GM12865 (cell line): ENCODE results near the gene PEX7.
"Not testable (repeated sequence)": the region's sequence is repeated elsewhere in the genome, so short reads cannot be mapped to it uniquely, and the experiment has no call there.

Source experiments
- DNase-seq: peaks from one replicate; pipeline ENCODE4 v3.0.0; 2010; ENCODE audit warnings: low read depth
- H3K4me3 ChIP-seq: 2 replicates; pipeline ENCODE4 v1.5.1; 2011; ENCODE audit warnings: mild to moderate bottlenecking, low read depth, low read length, control low read depth
- CTCF ChIP-seq: IDR thresholded peaks from 2 replicates; pipeline ENCODE4 v1.5.1; 2011; ENCODE audit warnings: low read length, control low read depth, low read depth, inconsistent platforms; ENCODE audit not compliant: insufficient read depth; ENCODE audit errors: missing control alignments

PEX7 gene

DNA sequence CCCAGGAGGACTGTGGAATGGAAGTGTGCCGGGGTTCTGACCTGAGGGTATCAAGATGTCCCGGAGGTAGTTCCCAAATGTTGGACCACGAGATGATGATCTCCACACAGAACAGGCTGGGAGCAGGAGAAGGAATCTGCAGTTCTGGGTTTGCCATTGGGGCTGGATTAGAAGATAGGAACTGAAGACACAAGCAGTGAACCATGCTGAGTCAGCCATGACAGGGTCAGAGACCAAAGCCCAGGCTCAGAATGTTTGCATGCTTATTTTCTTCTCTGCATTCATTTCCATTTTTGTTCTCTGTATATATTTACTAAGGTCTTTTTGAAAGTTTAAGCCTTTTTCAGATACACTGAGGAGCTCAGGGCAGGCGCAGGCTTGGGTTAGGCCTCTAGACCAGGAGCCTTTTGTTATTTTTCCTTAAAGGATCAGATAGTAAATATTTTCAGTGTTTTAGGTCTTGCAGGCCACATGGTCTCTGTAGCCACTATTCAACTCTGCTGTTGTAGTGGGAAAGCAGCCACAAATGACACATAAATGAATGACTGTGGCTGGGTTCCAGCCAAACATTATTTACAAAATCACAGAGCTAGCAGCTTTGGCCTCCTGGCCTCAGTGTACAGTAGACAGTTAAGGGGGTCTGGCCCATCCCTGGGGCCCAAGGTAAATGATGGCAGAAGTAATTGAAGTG is 128.2 kb downstream of the PEX7 start:
- H3K4me3 ChIP-seq = no peak overlapping the region
- no peak for DNase-seq
- TF ChIP-seq CTCF = no peak

GRCh38 chr6:136952714-136953260 is 130.4 kb downstream of the PEX7 start:
- TF ChIP-seq CTCF = no peak
- DNase-seq = no peak
- H3K4me3 ChIP-seq = no peak overlapping the region

- no peak for DNase-seq
- no peak for TF ChIP-seq CTCF
- no peak overlapping the region for H3K4me3 ChIP-seq
Observed at GRCh38 chr6:136955123-136955522, 132.7 kb downstream of the PEX7 start.

DNA sequence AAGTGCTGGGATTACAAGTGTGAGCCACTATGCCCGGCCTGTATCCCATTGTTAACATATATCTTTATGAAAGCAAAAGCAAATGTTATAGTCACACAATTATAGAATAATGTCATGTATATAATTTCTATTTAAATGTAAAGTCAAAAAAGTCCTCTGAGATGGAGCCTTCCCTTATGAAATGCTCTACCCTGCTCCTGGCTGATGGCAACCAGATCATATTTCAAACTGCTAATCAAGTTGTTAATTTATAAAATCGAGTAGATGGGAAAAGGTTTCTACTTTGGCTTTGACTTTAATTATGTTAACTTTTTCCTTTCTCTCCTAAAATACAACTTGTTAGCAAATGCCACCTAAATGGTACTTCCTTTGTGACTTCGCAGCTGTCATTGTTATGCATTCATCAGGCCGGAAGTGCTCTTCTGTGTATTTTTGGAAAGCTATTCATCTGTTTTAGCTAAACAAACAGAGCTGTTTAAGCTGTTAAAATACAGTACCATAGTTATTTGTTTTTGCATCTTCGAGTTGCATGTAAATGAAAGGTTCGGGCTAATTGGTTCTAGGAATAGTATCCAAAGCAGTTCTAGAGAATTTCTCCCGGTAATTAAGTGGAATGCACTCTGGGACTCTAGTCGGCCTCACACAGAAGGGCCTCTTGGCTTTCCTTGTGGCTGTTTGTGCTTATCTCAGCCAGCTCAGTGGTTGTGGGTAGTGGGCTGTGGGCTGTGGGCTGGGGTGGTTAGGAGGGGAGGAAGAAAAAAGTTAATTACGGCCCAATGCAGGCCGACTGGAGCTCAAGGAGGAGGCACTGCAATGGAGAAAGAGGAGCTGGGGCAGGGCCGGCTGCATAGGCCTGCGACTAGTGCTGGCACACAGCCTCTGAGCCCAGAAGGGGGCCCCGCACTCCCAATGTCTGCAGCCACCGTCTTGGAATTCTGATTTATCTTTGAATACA is 134.5 kb downstream of the PEX7 start:
- H3K4me3 ChIP-seq = no peak overlapping the region
- DNase-seq = no peak
- TF ChIP-seq CTCF = no peak

DNA sequence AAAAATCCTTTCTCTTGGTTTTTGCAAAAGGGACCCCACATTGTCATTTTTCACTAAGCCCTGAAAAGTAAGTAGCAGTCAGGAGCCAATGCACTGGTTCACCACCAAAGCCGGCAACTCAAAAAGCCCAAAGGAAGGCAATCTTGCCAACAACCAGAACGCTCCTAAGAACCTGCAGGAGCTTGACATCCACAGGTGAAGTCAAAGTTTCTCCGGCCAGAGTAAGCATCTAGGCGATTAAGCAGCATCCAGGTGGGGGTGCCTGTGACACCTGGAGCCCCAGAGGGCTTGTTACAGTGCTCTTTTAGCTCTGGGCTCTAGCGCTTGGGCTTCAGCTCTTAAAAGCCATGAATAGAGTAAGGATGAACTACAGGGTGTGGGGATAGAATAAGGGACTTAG is 135.8 kb downstream of the PEX7 start:
- DNase-seq = no peak
- no peak overlapping the region for H3K4me3 ChIP-seq
- TF ChIP-seq CTCF = no peak

DNA sequence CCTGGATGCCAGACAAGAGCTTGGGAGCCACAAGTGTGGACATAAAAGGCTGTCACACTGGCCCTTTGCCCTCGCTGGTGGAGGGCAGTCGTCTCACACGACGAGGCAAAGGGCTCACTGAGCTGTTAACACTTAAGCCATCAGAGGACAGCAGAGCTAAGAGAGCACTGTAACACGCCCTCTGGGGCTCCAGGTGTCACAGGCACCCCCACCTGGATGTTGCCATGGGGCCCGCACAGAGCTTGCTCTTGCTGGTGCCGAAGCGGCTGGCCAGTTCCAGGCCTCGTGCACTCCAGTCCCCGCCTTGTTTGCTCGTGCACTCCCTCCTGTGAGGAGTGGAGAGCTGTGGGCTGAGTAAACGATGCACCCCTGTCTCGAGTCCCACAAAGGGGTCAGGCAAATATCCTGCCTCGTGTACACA is 137.1 kb downstream of the PEX7 start:
- no peak for TF ChIP-seq CTCF
- no peak overlapping the region for H3K4me3 ChIP-seq
- no peak for DNase-seq

GRCh38 chr6:136959935-136960334 is 137.5 kb downstream of the PEX7 start:
- not testable (repeated sequence) for DNase-seq, H3K4me3 ChIP-seq
